Nucleus accumbens (tissue), 56 donors: Measurements from ENCODE around the gene ATP13A5.

Source experiments
- DNase-seq, 56 donors: peaks; one replicate each; lab custom pipeline; 2025; lab: John Stamatoyannopoulos, UW

Gene ATP13A5

GRCh38 chr3:193348686-193349085 lies 29.9 kb downstream of the ATP13A5 start:
- no peak for DNase-seq

GRCh38 chr3:193347521-193348501 lies 30.7 kb downstream of the ATP13A5 start:
- DNase-seq, result peak in 27 of 56 donors; percentile 13 to 74 (median 27)

GRCh38 chr3:193346259-193346658 lies 32.3 kb downstream of the ATP13A5 start:
- no peak for DNase-seq

GRCh38 chr3:193345431-193345830 lies 33.1 kb downstream of the ATP13A5 start:
- no peak for DNase-seq

GRCh38 chr3:193344486-193344885 lies 34.1 kb downstream of the ATP13A5 start:
- peak in 12 of 56 donors; percentile 1 to 32 (median 20) for DNase-seq

GRCh38 chr3:193343726-193344222 lies 34.8 kb downstream of the ATP13A5 start:
- DNase-seq, result peak in 1 of 56 donors; percentile 5

GRCh38 chr3:193342551-193342950 lies 36.0 kb downstream of the ATP13A5 start:
- peak in 12 of 56 donors; percentile 1 to 31 (median 10) for DNase-seq

- no peak for DNase-seq
Observed at GRCh38 chr3:193335031-193335430, 43.5 kb downstream of the ATP13A5 start.

- no peak for DNase-seq
Observed at GRCh38 chr3:193333229-193333628, 45.3 kb downstream of the ATP13A5 start.

- DNase-seq, result no peak
Observed at GRCh38 chr3:193330555-193331204, 47.9 kb downstream of the ATP13A5 start.

GRCh38 chr3:193317682-193318300 lies 60.8 kb downstream of the ATP13A5 start:
- DNase-seq, result no peak

- no peak for DNase-seq
Observed at GRCh38 chr3:193314161-193314560, 64.4 kb downstream of the ATP13A5 start.

- DNase-seq, result no peak
Observed at GRCh38 chr3:193313061-193313958, 65.2 kb downstream of the ATP13A5 start.

- no peak for DNase-seq
Observed at GRCh38 chr3:193310914-193311723, 67.4 kb downstream of the ATP13A5 start.

GRCh38 chr3:193305356-193305755 lies 73.2 kb downstream of the ATP13A5 start:
- DNase-seq, result no peak

- DNase-seq, result no peak
Observed at GRCh38 chr3:193301433-193301832, 77.1 kb downstream of the ATP13A5 start.

- DNase-seq, result no peak
Observed at GRCh38 chr3:193297421-193297820, 81.1 kb downstream of the ATP13A5 start.

- no peak for DNase-seq
Observed at GRCh38 chr3:193295985-193296384, 82.6 kb downstream of the ATP13A5 start.

- no peak for DNase-seq
Observed at GRCh38 chr3:193292386-193292785, 86.2 kb downstream of the ATP13A5 start.
